Liver (tissue), 3 donors: ENCODE results near the gene DNAH2.

Experiments
- CTCF ChIP-seq: fragments of 150-350 bp; IDR thresholded peaks from 2 replicates; pipeline ENCODE4 v1.5.1; 2017; ENCODE audit warnings: improper control_type of control experiment, low read depth, low read length; ENCODE audit not compliant: missing input control
- REST ChIP-seq: IDR thresholded peaks from 2 replicates; pipeline ENCODE4 v1.6.1; 2016; ENCODE audit warnings: antibody characterized with exemption, mild to moderate bottlenecking
- SP1 ChIP-seq: IDR thresholded peaks from 2 replicates; pipeline ENCODE4 v1.6.1; 2018; ENCODE audit warnings: antibody characterized with exemption, mild to moderate bottlenecking
- donor health status: healthy.
- donor health status: healthy.

- TF ChIP-seq CTCF (no peak), REST (no peak), SP1 (no peak)
Observed at GRCh38 chr17:7797976-7798375, 80.4 kb downstream of the DNAH2 start.
